Large intestine (tissue), 3 donors: ENCODE data around the gene AKAP12. TPM values are rescaled to one million over a fixed set of nuclear protein-coding genes. Genes with fewer than 3 reads are reported as not detected.

ENCODE experiments used
- DNase-seq, 2 donors: peaks; one replicate each; pipeline versions ENCODE4 v3.0.0 to v3.0.0-alpha.2; 2013
- H3K27ac ChIP-seq: one replicate; pipeline ENCODE4 v1.5.1; 2013; ENCODE audit warnings: low read length
- H3K27me3 ChIP-seq: 2 replicates; pipeline ENCODE4 v1.6.1; 2013; ENCODE audit warnings: low read length; ENCODE audit not compliant: control insufficient read depth, insufficient read depth
- H3K36me3 ChIP-seq: 2 replicates; pipeline ENCODE4 v1.6.1; 2013; ENCODE audit warnings: low read length; ENCODE audit not compliant: control insufficient read depth, insufficient read depth
- H3K4me1 ChIP-seq: one replicate; pipeline ENCODE4 v1.6.1; 2013; ENCODE audit warnings: low read length; ENCODE audit not compliant: control insufficient read depth, insufficient read depth
- H3K4me3 ChIP-seq: one replicate; pipeline ENCODE4 v1.5.1; 2013; ENCODE audit warnings: low read length
- H3K9me3 ChIP-seq: one replicate; pipeline ENCODE4 v1.6.1; 2013; ENCODE audit warnings: mild to moderate bottlenecking, low read depth, low read length, moderate library complexity; ENCODE audit not compliant: control insufficient read depth
- WGBS: methylation state at CpG from one replicate; pipeline ENCODE4 v1.1.5; 2013; ENCODE audit warnings: low lambda C conversion rate; ENCODE audit not compliant: insufficient coverage; 5-methylcytosine and 5-hydroxymethylcytosine counted together
- polyA plus RNA-seq: library from polyadenylated mRNA; unstranded; fragments of 120-200 nt; gene quantifications from one replicate; pipeline ENCODE4 v1.2.1, GENCODE V29; 2013

AKAP12 gene
- polyA plus RNA-seq, 1 donor, result 62.7 TPM

GRCh38 chr6:151254451-151255081 lies 14.8 kb downstream of the AKAP12 start:
- H3K4me1 ChIP-seq, result peaks cover 4% of the 10 kb centered on the region
- H3K4me3 ChIP-seq, result no peak overlapping the region
- no peaks in the 10 kb centered on the region for H3K9me3 ChIP-seq
- H3K36me3 ChIP-seq, result no peaks in the 10 kb centered on the region
- no peaks in the 10 kb centered on the region for H3K27me3 ChIP-seq
- H3K27ac ChIP-seq, result no peak overlapping the region
- DNase-seq, result peak in 1 of 2 donors; percentile 15
- 53% methylated on average over 4 of the region's 14 CpGs for WGBS

GRCh38 chr6:151255811-151256210 lies 16.0 kb downstream of the AKAP12 start:
- Histone ChIP-seq H3K9me3 (no peaks in the 10 kb centered on the region), H3K27me3 (no peaks in the 10 kb centered on the region), H3K4me1 (peaks cover 4% of the 10 kb centered on the region), H3K4me3 (no peak overlapping the region), H3K36me3 (no peaks in the 10 kb centered on the region), H3K27ac (no peak overlapping the region)
- no peak for DNase-seq
- 100% methylated on average over 1 of the region's 3 CpGs for WGBS

DNA sequence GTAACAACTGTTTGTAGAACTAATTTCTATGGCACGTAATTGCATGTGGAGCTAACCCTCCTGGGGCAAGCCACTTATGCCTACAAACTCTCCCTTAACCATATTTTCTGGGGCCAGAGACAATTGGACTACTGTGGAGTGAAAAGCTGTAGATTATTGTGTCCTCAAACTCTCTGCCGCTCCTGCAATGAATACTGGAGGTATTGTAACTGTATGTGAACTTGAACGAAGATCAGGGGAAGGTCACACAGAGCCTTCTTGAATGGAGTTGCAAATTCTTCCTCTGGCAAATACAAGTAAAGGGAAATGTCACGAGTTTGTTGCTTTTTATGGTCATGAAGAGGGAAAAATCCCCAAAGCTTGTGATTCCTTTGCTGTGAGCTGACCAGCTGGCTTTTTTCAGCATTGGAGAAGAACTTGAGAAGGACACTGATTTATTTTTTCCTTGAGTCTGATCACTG lies 18.2 kb downstream of the AKAP12 start:
- DNase-seq, result peak in 1 of 2 donors; percentile 28

GRCh38 chr6:151260205-151260604 lies 20.4 kb downstream of the AKAP12 start:
- no peak overlapping the region for H3K27ac ChIP-seq
- no peaks in the 10 kb centered on the region for H3K4me1 ChIP-seq
- H3K9me3 ChIP-seq, result no peaks in the 10 kb centered on the region
- no CpG with 5 or more reads among the region's 4 CpGs for WGBS
- no peaks in the 10 kb centered on the region for H3K27me3 ChIP-seq
- no peaks in the 10 kb centered on the region for H3K36me3 ChIP-seq
- no peak for DNase-seq
- H3K4me3 ChIP-seq, result no peak overlapping the region

More for the DNA sequence above, 18.2 kb downstream of the AKAP12 start:
- Histone ChIP-seq H3K9me3 (no peaks in the 10 kb centered on the region), H3K4me3 (no peak overlapping the region), H3K27me3 (no peaks in the 10 kb centered on the region), H3K36me3 (no peaks in the 10 kb centered on the region), H3K27ac (peak overlapping the region; percentile 25), H3K4me1 (peaks cover 4% of the 10 kb centered on the region)
- WGBS, result 80% methylated on average over 1 of the region's 4 CpGs

GRCh38 chr6:151263035-151263434 lies 23.3 kb downstream of the AKAP12 start:
- WGBS, result 100% methylated on average over 1 of the region's 1 CpG
- Histone ChIP-seq H3K4me3 (no peak overlapping the region), H3K4me1 (no peaks in the 10 kb centered on the region), H3K27me3 (no peaks in the 10 kb centered on the region), H3K36me3 (no peaks in the 10 kb centered on the region), H3K9me3 (no peaks in the 10 kb centered on the region), H3K27ac (no peak overlapping the region)
- no peak for DNase-seq

DNA sequence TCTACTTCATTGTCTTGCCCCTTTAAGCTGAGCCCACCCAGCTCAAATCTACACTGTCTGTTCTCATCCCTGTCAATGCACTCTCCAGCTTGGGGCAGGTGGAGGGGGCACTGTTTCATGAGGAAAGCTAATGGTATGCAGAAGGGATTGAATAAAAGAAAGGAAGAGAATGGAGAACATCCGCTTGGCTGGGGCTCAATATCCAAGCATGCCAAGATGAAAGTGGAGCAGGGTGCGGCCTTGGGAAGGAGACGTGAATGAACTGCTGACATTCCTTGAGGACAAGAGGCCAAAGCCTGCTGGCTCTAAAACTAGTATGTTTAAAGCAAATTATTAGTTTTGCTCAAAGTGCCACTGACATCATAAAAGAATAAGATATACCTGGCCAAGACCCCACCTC lies 24.2 kb downstream of the AKAP12 start:
- Histone ChIP-seq H3K27ac (no peak overlapping the region), H3K4me3 (no peak overlapping the region), H3K27me3 (no peaks in the 10 kb centered on the region), H3K4me1 (no peaks in the 10 kb centered on the region), H3K9me3 (no peaks in the 10 kb centered on the region), H3K36me3 (no peaks in the 10 kb centered on the region)
- DNase-seq, result no peak
- WGBS, result no CpG with 5 or more reads among the region's 3 CpGs

DNA sequence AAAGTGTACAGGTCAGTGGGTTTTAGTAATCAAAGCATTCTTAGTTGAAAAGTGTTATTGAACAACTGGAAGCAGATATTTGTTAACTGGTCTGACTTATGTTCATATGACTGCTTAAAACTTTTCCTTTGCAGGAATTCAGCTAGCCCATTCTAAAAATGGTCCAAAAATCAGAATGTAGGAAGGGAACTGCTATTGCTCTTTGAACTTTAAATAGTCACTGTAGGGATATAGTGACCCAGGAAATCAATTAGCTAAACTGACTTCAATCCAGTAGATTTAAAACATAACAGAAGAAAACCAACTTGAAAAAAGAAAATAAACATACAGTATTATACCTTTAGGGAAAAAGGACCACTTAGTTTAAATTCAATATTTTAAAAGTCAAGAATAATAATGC lies 25.5 kb downstream of the AKAP12 start:
- Histone ChIP-seq H3K4me3 (no peak overlapping the region), H3K9me3 (no peaks in the 10 kb centered on the region), H3K27ac (no peak overlapping the region), H3K4me1 (no peaks in the 10 kb centered on the region), H3K27me3 (no peaks in the 10 kb centered on the region), H3K36me3 (no peaks in the 10 kb centered on the region)
- no peak for DNase-seq

DNA sequence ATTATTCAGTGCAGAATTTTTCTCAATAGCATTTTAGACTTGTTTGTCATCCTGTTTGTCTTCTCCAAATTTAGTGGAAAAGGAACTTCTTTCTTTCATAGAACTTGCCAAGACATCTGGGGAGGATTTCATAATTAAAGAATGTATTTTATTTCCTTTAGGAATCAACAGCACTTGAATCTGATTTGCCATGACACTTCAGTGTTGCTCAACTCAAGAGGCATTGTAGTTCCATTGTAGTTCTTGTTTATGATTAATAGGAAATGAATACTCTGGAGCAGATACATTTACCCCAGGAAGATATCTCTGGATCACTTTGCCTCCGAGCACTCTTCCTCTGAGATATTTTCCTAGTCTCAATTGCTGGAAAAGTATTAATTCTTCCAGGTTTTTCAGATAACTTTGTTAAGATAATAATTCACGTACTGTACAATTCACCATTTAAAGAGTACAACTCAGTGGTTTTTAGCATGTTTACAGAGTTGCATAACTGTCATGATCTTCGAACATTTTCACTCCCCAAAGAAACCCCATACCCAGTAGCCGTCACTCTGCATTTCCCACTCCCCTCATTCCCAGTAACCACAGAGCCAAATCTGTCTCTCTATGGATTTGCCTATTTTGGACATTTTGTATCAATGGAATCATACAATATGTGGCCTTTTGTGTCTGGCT lies 29.7 kb downstream of the AKAP12 start:
- no peaks in the 10 kb centered on the region for H3K36me3 ChIP-seq
- no peaks in the 10 kb centered on the region for H3K4me1 ChIP-seq
- H3K9me3 ChIP-seq, result no peaks in the 10 kb centered on the region
- H3K27ac ChIP-seq, result no peak overlapping the region
- no peak for DNase-seq
- WGBS, result 100% methylated on average over 1 of the region's 4 CpGs
- H3K27me3 ChIP-seq, result no peaks in the 10 kb centered on the region
- no peak overlapping the region for H3K4me3 ChIP-seq

DNA sequence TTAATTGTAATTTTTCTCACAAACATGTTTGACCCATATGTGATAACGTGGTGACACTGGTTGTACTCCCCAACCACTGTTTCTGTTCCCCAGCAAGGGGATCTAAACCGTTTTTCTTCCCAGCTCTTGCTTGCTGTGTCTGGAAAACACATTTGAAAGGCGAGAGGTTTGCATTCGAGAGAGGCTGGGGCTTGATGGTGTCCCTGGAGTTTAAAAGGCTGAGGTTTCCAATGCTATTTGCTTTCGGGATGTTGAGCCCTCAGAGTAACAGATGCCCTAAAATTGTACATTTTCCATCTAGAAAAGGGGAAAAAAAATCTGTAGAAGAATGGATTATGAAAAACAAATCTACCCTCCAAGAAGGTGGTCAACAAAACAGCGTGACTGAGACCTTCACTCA lies 35.4 kb downstream of the AKAP12 start:
- no peak overlapping the region for H3K27ac ChIP-seq

DNA sequence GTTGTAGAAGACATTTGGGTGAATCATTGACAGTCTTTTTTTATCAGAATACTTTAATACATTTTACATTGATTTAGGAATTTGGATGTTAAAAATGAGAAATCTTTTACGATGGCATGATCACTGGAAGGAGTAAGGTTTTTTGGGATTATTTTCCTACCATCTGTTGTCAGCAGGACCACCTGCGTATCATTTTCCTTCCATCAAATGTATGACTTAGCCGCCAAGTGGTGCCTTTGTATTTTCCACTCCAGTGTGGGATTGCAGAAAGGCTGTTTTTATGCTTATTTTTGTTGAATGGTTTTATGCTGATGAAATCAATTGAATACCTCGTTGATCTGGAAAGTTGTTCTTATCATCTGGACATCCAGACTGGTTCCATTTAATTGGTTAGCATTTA lies 35.8 kb downstream of the AKAP12 start:
- WGBS, result 80% methylated on average over 1 of the region's 4 CpGs
- Histone ChIP-seq H3K36me3 (no peaks in the 10 kb centered on the region), H3K9me3 (no peaks in the 10 kb centered on the region), H3K4me1 (no peaks in the 10 kb centered on the region), H3K27ac (no peak overlapping the region), H3K4me3 (no peak overlapping the region), H3K27me3 (no peaks in the 10 kb centered on the region)
- no peak for DNase-seq

More for the DNA sequence above, 35.4 kb downstream of the AKAP12 start:
- Histone ChIP-seq H3K9me3 (no peaks in the 10 kb centered on the region), H3K27me3 (no peaks in the 10 kb centered on the region), H3K36me3 (no peaks in the 10 kb centered on the region), H3K4me1 (no peaks in the 10 kb centered on the region), H3K4me3 (no peak overlapping the region)
- 80% methylated on average over 2 of the region's 6 CpGs for WGBS
- no peak for DNase-seq
